Thymus (tissue), 11 donors: ENCODE results near the gene SLC28A1. TPM values are rescaled to one million over a fixed set of nuclear protein-coding genes. Genes with fewer than 3 reads are reported as not detected.

Experiments
- DNase-seq, 9 donors: peaks; one replicate each; pipeline ENCODE4 v3.0.0-alpha.2; 2013; ENCODE audit warnings: low spot score in 9 of 9, low read depth in 6 of 9, missing footprints in 1 of 9
- H3K27ac ChIP-seq, 2 donors: one replicate each; pipeline ENCODE4 v1.5.1; 2013; ENCODE audit warnings: control low read depth in 1 of 2, low read depth in 1 of 2, low read length in 1 of 2, mild to moderate bottlenecking in 1 of 2, moderate library complexity in 1 of 2
- H3K27me3 ChIP-seq, 2 donors: one replicate each; pipeline ENCODE4 v1.5.1; 2013; ENCODE audit warnings: low read length in 1 of 2; ENCODE audit not compliant: control insufficient read depth in 2 of 2, insufficient read depth in 1 of 2
- H3K36me3 ChIP-seq, 2 donors: one replicate each; pipeline ENCODE4 v1.5.1; 2013; ENCODE audit warnings: low read length in 1 of 2, mild to moderate bottlenecking in 1 of 2, moderate library complexity in 1 of 2; ENCODE audit not compliant: control insufficient read depth in 2 of 2, insufficient read depth in 2 of 2
- H3K4me1 ChIP-seq, 2 donors: one replicate each; pipeline ENCODE4 v1.5.1; 2013; ENCODE audit warnings: low read length in 2 of 2; ENCODE audit not compliant: control insufficient read depth in 2 of 2, insufficient read depth in 2 of 2
- H3K4me3 ChIP-seq, 2 donors: one replicate each; pipeline ENCODE4 v1.5.1; 2013; ENCODE audit warnings: low read length in 2 of 2, control low read depth in 1 of 2, mild to moderate bottlenecking in 1 of 2
- H3K9me3 ChIP-seq, 2 donors: one replicate each; pipeline ENCODE4 v1.5.1; 2013; ENCODE audit warnings: low read length in 1 of 2, mild to moderate bottlenecking in 1 of 2; ENCODE audit not compliant: control insufficient read depth in 2 of 2, insufficient read depth in 1 of 2
- WGBS: extraction: QIAGEN DNeasy Blood & Tissue Kit; methylation state at CpG from one replicate; pipeline ENCODE4 v1.1.7; 2013; 5-methylcytosine and 5-hydroxymethylcytosine counted together
- polyA plus RNA-seq: library from polyadenylated mRNA; stranded (reverse); fragments of 200-250 nt; gene quantifications from one replicate; pipeline ENCODE4 v1.2.3, GENCODE V29; 2013
- total RNA-seq: library from RNA; stranded (reverse); fragments of 120-200 nt; gene quantifications from one replicate; pipeline ENCODE4 v1.2.4, GENCODE V29; 2013
- donor health status: healthy.

The SLC28A1 gene
- total and polyA plus RNA-seq, 2 donors, result 0.05 to 0.18 TPM

DNA sequence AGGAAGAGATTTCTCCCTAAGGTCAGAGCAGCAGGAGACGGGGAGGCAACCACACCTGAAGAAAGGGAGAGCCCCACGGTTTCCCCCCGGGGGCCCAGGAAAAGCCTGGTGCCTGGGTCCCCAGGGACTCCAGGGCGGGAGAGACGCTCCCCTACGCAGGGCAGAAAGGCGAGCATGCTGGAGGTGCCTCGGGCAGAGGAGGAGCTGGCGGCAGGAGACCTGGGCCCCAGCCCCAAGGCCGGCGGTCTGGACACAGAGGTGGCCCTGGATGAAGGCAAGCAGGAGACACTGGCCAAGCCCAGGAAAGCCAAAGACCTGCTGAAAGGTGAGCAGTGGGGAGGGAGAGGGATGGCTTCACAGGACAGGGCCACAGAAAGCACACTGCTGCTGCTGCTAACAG, 26.2 kb upstream of the SLC28A1 start:
- Histone ChIP-seq H3K4me1 (no peaks in the 10 kb centered on the region), H3K9me3 (no peaks in the 10 kb centered on the region), H3K36me3 (no peaks in the 10 kb centered on the region), H3K4me3 (no peak overlapping the region), H3K27me3 (no peaks in the 10 kb centered on the region), H3K27ac (no peak overlapping the region)
- WGBS, result 94% methylated on average over 11 of the region's 11 CpGs
- DNase-seq, result no peak

DNA sequence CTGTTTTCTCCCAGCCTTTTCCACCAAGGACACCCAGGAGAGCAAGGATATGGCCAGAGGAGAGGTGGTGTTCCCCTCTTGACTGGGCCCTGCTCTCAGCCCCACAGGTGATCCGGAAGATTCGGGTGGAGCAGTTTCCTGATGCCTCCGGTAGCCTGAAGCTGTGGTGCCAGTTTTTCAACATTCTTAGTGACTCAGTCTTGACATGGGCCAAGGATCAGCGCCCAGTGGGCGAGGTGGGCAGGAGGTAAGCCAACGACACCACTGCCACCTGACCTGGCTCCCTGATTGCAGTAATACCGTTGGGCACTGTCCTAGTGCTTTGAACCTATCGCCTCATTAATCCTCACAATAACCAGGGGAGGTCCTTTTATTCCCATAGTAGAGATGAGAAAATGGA, 25.3 kb upstream of the SLC28A1 start:
- Histone ChIP-seq H3K27me3 (no peaks in the 10 kb centered on the region), H3K4me1 (no peaks in the 10 kb centered on the region), H3K9me3 (no peaks in the 10 kb centered on the region), H3K4me3 (no peak overlapping the region), H3K36me3 (no peaks in the 10 kb centered on the region), H3K27ac (no peak overlapping the region)
- 96% methylated on average over 8 of the region's 8 CpGs for WGBS
- no peak for DNase-seq

DNA sequence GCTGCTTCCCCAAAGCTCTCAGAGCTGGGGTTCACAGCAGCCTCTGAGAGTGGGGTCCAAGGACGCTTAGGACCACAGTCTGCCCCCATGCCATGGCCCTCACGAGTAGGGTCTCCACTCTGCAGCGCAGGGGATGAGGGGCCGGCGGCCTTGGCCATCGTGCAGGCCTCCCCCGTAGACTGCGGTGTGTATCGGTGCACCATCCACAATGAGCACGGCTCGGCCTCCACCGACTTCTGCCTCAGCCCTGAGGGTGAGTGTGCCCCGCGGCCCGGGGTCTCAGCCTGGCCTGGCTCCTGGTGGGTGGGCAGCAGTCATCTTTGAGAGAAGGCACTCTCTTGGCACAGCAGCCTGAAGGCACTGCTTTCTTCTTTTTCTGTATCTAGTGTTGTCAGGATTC, 24.8 kb upstream of the SLC28A1 start:
- 97% methylated on average over 15 of the region's 15 CpGs for WGBS
- Histone ChIP-seq H3K4me1 (no peaks in the 10 kb centered on the region), H3K27me3 (no peaks in the 10 kb centered on the region), H3K4me3 (no peak overlapping the region), H3K36me3 (no peaks in the 10 kb centered on the region), H3K27ac (no peak overlapping the region), H3K9me3 (no peaks in the 10 kb centered on the region)
- DNase-seq, result no peak

DNA sequence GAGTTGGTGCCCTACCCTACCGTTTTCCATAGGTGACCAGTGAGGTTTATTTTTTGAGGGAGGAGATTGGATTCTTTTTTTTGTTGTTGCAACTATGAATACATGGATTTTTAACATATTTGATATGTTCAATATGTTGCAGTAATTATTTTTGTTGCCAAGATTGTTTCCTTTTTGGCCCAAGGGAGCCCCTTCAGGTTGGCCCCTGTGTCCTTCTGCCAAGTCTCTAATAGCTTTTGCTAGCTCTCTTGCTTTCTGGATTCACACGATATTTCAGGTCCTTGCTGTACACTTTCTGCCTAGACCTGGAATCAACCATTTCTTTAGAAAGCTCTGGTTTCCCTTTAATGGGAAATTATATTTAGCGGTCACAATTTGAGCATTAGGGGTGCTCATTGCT, 22.7 kb upstream of the SLC28A1 start:
- no peak for DNase-seq
- H3K27ac ChIP-seq, result no peak overlapping the region
- no peaks in the 10 kb centered on the region for H3K9me3 ChIP-seq
- H3K27me3 ChIP-seq, result no peaks in the 10 kb centered on the region
- no peaks in the 10 kb centered on the region for H3K36me3 ChIP-seq
- no peaks in the 10 kb centered on the region for H3K4me1 ChIP-seq
- H3K4me3 ChIP-seq, result no peak overlapping the region
- WGBS, result 97% methylated on average over 3 of the region's 3 CpGs

- H3K27me3 ChIP-seq, result no peaks in the 10 kb centered on the region
- 98% methylated on average over 17 of the region's 17 CpGs for WGBS
- no peak overlapping the region for H3K27ac ChIP-seq
- H3K9me3 ChIP-seq, result no peaks in the 10 kb centered on the region
- no peak overlapping the region for H3K4me3 ChIP-seq
- H3K4me1 ChIP-seq, result no peaks in the 10 kb centered on the region
- no peak for DNase-seq
- H3K36me3 ChIP-seq, result no peaks in the 10 kb centered on the region
Observed at GRCh38 chr15:84862214-84862975, 22.1 kb upstream of the SLC28A1 start.

DNA sequence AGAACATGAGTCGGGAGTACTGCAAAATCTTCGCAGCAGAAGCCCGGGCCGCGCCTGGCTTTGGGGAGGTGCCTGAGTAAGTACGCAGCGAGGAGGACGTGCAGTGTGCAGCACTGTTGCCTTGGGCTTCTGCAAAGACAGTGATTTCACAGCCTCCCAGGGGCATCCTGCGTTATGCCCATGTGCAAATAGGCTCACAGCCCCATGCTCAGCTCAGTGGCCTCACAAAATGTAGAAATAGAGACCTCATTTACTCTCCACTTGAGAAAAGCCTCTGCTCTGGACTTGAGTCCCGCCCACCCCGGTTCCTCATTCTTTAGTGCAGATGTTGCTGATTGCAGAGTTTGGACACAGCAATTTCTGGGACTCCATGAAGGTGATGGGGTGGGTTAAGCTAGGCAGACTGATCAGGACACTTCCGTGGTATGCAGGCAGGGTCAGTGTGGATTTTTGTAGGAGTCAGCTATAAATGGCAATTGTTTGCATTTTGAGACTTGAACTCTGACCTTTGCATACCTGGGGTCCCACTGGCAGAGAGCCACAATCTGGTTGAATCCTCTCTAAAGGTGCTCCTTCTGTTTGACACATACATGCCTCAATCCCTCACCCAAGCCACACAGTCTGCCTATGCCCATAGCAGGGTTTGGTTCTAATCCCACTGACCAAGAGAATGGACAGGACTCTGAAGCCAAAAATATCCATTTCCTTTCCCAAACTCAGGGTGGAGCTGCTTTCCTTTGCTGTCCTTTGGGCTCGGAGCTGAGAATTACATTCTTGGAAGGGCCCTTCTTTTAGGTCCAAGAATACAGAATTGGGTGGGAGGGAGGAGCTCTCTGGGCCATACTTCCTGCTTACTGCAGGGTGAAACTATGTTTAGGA, 20.7 kb upstream of the SLC28A1 start:
- 91% methylated on average over 13 of the region's 13 CpGs for WGBS
- Histone ChIP-seq H3K4me1 (peaks cover 0 to 3% of the 10 kb centered on the region in 2 donors), H3K9me3 (no peaks in the 10 kb centered on the region), H3K36me3 (no peaks in the 10 kb centered on the region), H3K27me3 (no peaks in the 10 kb centered on the region), H3K27ac (no peak overlapping the region), H3K4me3 (no peak overlapping the region)
- DNase-seq, result no peak

GRCh38 chr15:84864444-84864795, 20.0 kb upstream of the SLC28A1 start:
- Histone ChIP-seq H3K4me1 (peaks cover 0 to 7% of the 10 kb centered on the region in 2 donors), H3K27ac (no peak overlapping the region), H3K36me3 (no peaks in the 10 kb centered on the region), H3K27me3 (no peaks in the 10 kb centered on the region), H3K9me3 (no peaks in the 10 kb centered on the region), H3K4me3 (no peak overlapping the region)
- WGBS, result 94% methylated on average over 7 of the region's 7 CpGs
- no peak for DNase-seq

GRCh38 chr15:84865074-84865569, 19.3 kb upstream of the SLC28A1 start:
- 98% methylated on average over 5 of the region's 5 CpGs for WGBS
- Histone ChIP-seq H3K4me3 (no peak overlapping the region), H3K36me3 (no peaks in the 10 kb centered on the region), H3K27ac (no peak overlapping the region), H3K4me1 (peaks cover 0 to 7% of the 10 kb centered on the region in 2 donors), H3K27me3 (no peaks in the 10 kb centered on the region), H3K9me3 (no peaks in the 10 kb centered on the region)
- no peak for DNase-seq
